GM19397 (cell line): ENCODE results near the gene IFNL2.
"Not testable (repeated sequence)": the region's sequence is repeated elsewhere in the genome, so short reads cannot be mapped to it uniquely, and the experiment has no call there.

Source experiments
- ATAC-seq: cut with Tn5 transposase; IDR thresholded peaks from one replicate; pipeline ENCODE4 v1.9.1; 2021; ENCODE audit warnings: mild to moderate bottlenecking, moderate library complexity; ENCODE audit not compliant: unreplicated experiment

IFNL2 gene

GRCh38 chr19:39296055-39296645, 28.0 kb downstream of the IFNL2 start, which contains the start of gene IFNL1:
TSS of gene IFNL1 (plus strand) at chr19:39296407. CDS start at chr19:39296422, 15 bp downstream.
- no peak for ATAC-seq

- ATAC-seq, result no peak
Observed at GRCh38 chr19:39296906-39297305, 28.7 kb downstream of the IFNL2 start.

- no peak for ATAC-seq
Observed at GRCh38 chr19:39297931-39298634, 29.9 kb downstream of the IFNL2 start.

GRCh38 chr19:39299404-39299803, 31.2 kb downstream of the IFNL2 start:
- no peak for ATAC-seq

GRCh38 chr19:39299832-39300231, 31.6 kb downstream of the IFNL2 start:
- no peak for ATAC-seq

GRCh38 chr19:39301021-39301420, 32.8 kb downstream of the IFNL2 start:
- no peak for ATAC-seq

- no peak for ATAC-seq
Observed at GRCh38 chr19:39301562-39301961, 33.4 kb downstream of the IFNL2 start.

GRCh38 chr19:39303373-39304184, 35.4 kb downstream of the IFNL2 start:
- ATAC-seq, result no peak

- no peak for ATAC-seq
Observed at GRCh38 chr19:39304185-39304513, 36.0 kb downstream of the IFNL2 start.

GRCh38 chr19:39304701-39305571, 36.7 kb downstream of the IFNL2 start:
- ATAC-seq, result no peak

- ATAC-seq, result no peak
Observed at GRCh38 chr19:39306075-39306474, 37.9 kb downstream of the IFNL2 start.

- no peak for ATAC-seq
Observed at GRCh38 chr19:39307046-39307821, 39.0 kb downstream of the IFNL2 start.

- no peak for ATAC-seq
Observed at GRCh38 chr19:39307822-39308530, 39.8 kb downstream of the IFNL2 start.

GRCh38 chr19:39308531-39309304, 40.5 kb downstream of the IFNL2 start:
- ATAC-seq, result no peak

GRCh38 chr19:39309305-39309670, 41.1 kb downstream of the IFNL2 start:
- not testable (repeated sequence) for ATAC-seq

- ATAC-seq, result no peak
Observed at GRCh38 chr19:39310558-39311311, 42.5 kb downstream of the IFNL2 start.

- no peak for ATAC-seq
Observed at GRCh38 chr19:39314016-39314728, 46.0 kb downstream of the IFNL2 start.

- no peak for ATAC-seq
Observed at GRCh38 chr19:39315933-39316332, 47.7 kb downstream of the IFNL2 start.
